DMS53 treated with DMSO at 0.1 percent for 48 hours (cell line): ENCODE results near the gene JAKMIP1.

Experiments
- DNase-seq: peaks from one replicate; lab custom pipeline; 2025; ENCODE audit not compliant: unreplicated experiment; lab: John Stamatoyannopoulos, UW

The JAKMIP1 gene

DNA sequence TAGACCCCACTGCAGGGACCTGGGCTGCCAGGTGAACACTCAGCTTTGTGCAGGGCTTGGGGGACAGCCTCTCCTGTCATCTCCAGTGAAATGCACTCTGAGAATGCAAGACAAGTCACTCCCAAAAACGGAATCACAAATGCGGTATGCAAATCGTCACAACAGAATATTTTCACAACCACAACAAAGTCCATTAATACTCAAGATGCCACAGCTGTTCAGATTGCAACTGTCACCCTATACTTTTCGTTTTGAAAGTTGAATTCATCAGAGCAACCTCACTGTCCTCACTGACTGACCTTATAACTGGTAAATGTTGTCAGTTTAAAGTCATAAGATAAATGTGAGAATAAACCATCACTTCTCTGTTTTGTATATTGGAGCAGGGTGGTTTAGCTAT is 16.6 kb downstream of the JAKMIP1 start:
- DNase-seq = no peak

DNA sequence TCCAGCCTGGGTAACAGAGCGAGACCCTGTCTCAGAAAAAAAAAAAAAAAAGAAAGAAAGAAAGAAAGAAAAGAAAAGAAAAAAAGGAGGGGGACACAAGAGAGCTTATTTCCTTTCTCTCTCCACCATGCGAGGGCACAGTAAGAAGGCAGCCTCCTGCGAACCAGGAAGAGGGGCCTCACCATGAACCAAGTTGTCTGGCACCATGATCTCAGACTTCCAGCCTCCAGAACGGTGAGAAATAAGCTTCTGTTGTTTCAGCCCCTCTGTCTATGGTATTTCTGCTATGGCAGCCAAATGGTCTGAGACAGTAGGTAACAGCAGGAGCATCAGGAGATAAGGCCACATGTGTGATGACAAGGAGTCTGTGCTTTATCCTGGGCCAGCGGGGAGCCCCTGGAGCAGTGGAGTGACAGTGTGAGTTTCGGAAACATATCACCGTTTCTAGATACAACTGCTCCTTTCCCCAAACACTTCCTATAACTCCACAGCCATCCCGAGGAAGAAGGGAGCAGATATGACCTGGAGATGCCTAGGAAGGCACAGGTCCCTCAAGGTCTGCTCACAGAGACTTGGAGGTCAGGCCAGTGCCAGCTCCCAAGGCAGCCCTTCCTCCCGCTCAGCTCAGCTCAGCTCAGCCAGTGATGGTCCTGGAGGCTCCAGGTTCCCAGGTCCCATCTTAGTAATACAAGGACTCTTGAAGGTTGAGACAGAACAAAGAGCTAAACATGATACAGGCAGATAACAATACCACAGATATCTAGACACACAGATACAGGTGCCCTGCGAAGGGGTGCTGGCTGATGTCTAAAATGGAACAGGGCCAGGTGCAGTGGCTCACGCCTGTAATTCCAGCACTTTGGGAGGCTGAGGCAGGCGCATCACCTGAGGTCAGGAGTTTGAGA is 17.7 kb downstream of the JAKMIP1 start:
- no peak for DNase-seq

DNA sequence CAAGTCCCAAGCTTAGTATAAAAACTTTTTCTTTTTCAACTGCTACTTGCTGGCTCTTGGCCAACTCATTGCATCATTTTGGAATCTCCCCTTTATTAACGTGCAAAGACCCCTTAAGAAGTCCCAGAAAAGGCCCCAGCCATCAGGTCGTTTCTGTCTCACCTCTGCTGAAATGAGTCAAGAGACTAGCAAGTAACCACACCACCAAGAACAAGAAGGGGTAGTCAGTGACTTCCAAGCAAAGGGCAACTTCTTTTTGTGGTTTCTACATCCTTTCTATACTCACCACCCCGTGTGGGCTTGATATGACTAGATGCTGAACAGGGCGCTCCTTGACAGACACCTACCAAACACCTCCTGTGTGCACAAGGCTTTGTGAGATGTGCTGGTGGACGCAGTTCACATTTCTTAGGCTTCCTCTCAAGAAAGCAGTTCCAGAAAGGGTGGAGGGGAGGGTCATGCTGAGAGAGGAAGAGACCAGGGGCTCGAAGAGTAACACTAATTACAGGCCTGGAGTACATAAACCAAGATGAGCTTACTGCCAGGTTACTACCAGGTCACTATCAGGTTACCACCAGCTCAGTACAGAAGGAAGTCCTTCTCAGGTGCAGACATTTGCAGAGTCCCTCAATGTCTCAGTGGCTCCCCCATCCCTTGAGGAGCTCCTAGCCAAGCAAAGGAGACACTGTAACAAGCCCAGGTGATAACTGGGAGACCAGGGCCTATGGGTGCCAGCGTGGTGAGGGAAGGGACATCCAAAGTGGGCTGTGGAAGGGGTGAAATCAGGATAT is 19.3 kb downstream of the JAKMIP1 start:
- DNase-seq = no peak

DNA sequence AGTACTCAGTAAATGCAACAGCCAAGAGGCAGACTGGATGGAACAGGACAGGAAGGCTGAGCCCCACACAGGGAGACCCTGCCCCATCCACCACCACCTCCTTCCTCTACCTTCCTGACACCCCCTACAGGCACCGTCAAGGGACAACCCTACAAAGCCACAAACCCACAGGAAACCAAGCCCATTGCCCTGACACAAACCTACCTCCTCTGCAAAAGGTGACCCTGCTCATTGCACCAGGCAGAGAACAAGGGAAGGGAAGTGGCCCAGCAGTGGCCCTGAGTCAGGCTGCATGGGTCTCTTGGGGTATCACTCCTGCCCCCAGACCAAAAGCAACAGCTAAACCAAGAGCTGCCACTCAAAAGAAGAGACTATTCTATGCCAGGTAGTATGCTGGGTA is 21.0 kb downstream of the JAKMIP1 start:
- DNase-seq = no peak

DNA sequence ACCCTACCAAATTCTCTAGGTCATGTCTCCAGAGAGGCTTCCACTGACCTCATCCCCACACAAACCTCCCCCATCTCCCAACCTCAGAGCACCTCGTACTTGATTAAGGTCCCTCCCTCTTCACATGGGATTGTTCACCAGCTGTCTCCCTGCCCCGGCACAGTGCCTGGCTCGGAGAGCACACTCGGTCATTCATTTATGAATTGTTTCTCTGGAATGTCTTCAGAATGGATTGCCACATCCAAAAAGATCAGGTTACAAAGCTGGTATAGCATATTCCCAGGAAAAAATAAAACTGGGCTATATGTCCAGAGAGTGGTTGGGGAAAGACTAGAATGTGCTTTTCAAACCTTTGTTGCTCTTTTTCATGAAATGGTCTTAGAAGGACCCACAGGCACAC is 21.6 kb downstream of the JAKMIP1 start:
- no peak for DNase-seq

DNA sequence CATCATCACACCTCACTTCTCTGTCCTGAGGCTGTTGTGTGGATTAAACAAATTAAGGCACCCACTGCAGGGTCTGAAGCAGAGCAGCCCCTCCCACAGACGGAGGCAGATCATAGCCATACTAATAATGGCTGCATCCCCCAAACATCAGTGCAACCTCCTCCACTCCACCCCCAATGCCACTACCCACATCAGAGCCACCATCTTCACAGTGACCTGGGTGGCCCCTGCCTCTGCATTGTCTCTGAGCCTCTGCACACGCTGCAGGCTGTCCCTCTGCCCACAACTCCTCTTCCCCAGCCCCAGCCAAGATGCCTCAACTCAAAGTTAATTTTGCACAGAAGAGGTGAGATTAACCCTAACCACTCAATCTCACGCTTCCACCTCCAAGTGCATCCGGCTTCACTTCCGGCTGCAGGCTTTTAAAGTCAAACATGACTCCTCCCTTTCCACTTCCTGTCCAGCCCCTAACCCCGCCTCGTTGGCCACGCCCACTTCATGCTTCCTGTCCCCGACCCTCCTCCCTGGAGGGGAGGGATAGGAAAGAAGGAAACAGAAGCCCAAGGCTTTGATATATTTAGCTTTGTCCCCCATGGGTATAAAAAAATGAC is 22.7 kb downstream of the JAKMIP1 start:
- DNase-seq = no peak

DNA sequence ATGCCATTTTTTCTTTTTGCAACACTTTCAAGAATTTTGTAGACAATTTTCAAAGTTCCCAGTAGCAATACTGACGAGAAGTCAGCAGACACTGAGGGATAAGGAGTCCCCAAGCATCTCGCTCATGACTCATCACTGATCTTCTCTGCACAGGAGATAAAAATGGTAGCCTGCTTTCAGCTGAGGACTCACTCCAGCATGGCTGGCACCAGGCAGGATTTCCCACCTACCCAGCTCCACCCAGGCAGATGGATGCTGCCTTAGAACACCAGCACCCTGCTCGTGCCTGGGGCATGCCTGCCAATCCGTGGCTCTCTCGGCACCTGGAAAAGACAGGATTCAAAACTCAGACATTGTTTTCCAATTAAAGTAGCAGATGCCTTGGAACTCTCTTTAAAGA is 24.9 kb downstream of the JAKMIP1 start:
- no peak for DNase-seq

DNA sequence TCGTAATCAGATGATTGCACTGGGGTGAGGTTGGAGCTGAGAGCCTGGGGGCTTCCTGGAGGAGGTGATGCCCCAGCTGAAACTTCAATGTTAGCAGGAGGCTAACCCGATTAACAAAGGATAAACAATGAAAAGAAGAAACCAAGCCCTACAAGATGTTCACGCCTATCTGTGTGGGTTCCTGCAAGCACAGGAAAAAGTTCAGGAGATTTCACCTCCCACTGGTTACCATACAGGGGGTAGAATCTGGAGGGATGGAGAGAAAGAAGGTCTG is 27.5 kb downstream of the JAKMIP1 start:
- no peak for DNase-seq

DNA sequence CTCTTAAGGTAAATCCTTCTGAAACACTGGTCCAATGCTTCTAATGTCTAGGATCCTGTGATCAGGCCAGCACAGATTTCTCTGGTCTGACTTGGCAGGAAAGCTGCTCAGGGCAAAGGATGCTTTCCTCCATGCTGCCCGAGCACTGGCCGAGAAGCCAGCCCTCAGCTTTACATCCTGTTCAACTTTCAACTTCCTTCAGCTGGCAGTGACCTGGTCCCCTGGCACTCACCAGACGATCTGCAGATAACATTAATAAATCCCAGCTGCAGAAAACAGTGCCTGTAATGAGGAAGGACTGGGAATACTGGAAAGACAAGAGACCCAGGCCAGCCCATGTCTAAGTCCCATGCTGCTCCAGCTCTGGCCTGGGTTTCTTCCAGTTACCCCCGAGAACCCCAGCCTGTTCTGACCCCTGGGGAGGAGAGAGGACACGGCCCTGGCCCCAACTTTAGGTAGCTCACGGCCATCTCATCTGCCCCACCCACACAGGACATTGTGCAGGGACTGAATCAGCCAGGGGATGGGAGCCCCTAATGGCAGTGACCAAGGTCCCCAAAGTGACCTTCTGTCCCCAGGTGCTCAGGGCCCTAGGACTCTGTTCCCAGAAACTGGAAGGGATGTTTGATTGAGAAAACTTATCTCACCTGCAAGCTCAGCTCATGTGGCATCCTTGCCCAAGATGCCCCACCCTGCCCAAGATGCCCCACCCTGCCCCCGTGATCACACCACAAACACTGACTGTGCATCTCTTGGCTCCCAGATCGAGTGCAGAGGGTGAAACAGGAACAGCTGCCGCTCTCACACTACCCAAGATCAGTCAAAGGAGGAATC is 28.0 kb downstream of the JAKMIP1 start:
- no peak for DNase-seq

DNA sequence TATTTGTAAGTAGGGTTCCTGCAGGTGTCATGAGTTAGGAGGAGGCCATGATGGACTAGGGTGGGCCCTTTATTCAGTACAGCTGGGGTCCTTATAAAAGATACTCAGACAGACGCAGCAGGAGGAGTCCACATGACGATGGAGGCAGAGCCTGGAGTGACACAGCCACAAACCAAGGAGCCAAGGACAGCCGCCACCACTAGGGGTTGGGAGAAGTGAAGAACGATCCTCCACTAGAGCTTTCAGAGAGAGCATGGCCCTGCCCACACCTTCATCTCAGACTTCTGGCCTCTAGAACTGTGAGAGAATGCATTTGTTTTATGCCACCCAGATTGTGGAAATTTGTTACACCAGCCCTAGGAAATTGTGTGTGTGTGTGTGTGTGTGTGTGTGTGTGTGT is 31.1 kb downstream of the JAKMIP1 start:
- no peak for DNase-seq

DNA sequence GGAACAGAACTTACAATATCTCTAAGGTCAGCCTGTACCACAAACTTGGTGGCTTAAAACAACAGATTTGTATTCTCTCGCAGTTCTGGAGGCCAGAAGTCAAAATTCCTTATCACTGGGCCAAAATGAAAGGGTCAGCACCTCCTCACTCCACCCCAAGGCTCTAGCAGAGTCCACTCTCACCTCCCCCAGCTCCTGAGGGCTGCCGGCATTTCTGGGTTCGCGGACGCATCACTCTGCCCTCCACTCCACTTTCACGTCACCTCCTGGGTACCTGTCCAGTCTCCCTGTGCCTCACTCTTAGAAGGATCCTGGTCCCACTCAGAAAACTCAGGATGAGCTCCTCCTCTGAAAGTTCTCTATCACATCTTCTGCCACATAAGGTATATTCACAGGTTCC is 34.6 kb downstream of the JAKMIP1 start:
- DNase-seq = no peak

DNA sequence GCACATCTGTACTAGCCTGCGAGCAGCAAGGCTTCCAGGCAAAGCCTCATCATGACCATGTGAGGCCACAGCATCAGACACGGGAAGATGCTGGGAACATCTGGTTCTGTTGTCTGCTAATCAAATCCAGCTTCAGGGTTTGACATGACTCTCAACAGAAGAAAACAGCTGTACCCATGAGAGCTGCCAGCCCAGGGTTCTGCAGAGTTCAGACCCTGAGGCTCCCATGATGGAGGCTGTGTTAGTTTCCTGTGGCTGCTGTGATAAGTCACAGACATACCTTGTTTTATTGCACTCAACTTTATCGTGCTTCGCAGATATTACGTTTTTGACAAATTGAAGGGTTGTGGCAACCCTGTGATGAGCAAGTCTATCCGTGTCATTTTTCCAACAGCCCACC is 37.5 kb downstream of the JAKMIP1 start:
- DNase-seq = no peak

DNA sequence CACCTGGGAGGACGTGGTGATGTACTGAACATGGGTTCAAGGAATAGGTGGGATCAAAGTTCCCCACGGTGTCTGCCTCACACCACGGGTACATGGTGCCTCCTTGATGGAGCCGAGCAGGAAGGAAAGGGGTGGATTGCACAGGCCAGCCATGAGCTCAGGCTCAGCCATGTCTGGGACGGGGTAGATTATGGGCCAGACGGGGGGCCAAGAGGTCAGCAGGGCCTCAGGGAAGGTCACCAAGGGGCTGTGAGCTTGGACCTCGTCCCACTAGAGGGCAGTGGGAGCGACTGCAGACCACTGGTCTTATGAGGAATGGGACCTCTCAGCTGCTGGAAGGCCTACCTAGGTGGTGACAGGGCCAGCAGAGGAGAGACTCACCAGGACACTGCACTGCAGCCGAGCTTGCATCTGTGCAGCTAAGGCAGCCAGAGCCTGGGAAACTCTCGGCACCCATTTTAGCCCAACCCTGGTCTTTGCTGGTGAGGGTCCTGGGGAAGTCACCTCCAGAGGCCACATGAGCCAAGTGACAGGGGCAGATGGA is 38.4 kb downstream of the JAKMIP1 start:
- no peak for DNase-seq

DNA sequence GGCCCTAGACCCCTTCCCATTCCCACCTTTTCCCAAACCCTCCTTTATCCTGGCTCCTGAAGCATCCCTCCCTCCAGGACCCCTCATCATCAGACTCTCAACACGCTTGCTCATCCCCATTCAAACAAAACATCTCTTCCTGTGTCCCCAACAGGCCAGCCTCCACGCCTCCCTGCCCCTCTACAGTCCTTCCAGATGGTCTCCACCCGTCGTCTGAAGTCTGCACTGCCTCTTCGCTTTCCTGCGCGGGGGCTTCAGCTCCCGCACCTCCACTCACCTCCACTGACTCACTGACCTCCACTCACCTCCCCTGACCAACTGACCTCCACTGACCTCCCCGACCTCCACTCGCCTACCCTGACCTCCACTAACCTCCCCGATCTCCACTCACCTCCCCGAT is 39.8 kb downstream of the JAKMIP1 start:
- no peak for DNase-seq

DNA sequence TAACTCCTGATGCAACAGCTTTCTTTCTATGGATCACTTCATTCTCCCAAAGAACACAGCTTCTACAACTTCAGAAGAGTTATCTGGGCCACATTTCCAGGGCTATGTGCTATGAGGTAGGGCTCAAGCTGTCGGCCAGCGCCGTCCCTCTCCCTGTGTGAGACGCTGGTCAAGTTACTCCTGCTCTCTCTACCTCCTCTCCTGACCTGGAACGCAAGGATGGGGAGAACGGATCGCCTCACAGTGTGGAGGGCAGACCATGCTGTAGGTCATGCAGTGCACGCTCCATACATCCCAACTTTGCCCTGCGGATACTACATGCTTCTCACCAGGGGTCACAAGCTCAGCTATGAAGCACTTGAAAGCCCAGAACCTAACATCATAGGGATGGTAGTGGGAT is 42.4 kb downstream of the JAKMIP1 start:
- DNase-seq = no peak

DNA sequence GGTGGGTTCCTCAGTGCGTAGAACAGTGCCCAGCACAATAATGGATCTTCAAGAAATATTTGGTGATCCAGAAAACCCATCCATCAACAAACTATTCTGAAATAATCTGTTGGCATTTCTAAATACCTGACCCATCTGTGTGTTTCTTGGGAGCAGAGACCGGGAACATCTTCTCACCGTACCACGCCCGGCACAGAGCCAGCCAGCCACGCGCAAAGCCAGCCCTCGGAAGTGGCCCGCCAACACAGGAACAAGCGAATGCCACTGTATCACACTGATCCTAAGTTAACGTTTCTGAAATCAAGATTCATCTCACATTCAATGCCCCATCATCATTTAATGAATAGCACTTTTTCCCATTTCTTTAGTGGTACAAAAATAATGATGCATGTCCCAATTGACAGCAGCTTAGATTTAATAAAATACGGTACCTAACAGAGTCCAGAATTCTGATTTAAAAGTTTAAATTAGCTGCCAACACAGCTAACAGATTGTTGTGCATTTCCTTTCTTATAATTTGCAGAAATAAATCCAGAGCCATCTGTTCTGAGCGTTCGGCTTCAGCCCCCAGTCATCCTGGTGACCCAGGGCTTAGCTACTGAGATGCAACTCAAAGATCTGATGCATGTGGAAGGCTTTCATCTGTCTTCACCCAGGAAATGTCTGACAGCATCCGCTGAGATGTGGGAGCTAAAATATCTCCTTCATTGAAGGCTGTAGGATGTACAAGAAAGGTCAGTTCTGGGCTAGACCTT is 44.2 kb downstream of the JAKMIP1 start:
- DNase-seq = no peak

DNA sequence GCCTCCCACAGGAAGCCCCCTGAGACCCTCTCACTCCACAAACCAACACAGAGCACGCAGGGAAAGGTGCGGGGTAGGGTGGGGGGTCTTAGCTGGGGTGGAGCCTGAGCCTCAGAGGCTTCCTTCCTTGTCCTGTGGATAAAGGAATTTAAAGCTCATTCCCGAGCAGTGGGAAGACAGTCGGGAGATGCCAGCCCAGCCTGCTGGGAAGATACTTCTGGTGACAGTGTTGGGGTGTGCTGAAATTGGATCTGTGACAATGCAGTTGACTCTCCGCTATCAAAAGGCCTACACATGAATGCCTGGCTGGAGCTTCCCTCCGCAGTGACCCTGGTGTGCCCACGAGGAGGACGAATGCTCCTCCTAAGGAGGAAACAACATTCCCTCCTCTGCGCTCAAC is 45.5 kb downstream of the JAKMIP1 start:
- DNase-seq = no peak

DNA sequence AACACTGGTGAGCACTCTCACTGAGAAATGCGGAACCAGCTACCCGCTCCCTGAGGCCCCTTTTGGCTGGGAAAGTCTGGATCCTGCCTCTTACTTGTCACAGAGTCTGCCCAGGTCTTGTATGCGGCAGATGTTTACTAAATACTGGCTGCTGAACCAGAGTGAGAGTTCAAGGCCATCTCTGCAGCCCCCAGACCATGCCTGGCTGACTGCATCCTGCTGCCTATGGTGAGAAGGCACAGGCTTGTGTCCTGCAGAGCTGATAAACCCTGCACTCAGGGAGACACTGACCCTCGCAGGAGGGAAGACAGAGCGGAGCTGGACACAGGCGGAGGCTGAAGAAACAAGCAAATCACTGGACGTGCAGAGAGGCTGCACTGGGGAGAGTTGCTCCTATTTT is 46.5 kb downstream of the JAKMIP1 start:
- DNase-seq = no peak

DNA sequence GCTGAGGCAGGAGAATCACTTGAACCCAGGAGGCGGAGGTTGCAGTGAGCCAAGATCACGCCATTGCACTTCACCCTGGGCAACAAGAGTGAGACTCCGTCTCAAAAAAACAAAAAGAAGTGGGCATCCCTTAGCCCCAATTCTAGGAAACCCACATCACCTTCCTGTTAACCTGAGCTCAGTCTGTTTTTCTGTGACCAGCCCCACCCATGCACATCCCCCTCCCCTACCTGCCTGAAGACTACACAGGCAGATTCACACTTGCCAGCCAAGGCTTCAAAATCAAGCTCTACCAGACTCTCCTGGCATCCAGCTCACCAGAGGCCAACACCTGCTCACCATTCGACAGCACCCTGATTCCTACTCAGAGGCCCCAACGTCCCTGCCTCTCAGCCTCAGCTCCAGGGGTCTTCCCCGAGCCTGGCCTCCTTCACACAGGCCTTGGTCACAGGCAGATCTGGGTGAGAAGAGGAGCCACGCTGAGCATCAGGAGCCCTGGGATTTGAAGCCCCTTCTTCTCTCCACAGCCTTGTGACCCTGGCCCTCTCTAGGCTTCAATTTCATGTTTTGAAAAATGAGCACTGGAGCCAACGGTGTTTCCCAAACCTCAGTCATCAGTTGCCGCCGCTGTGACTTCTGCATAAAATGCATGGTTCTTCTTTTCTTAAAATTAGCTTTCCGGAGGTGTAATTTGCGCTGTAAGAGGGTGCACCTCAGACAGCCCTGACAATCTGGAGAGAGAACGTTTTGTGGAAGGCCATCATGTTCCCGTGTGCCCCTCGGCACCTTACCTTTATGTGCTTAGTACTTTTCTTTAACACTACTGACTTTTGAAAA is 47.3 kb downstream of the JAKMIP1 start:
- no peak for DNase-seq
